Left renal cortex interstitium (tissue), 4 donors: ENCODE measurements around the gene TRPM3. TPM values are rescaled to one million over a fixed set of nuclear protein-coding genes. Genes with fewer than 3 reads are reported as not detected.
"Not testable (repeated sequence)": the region's sequence is repeated elsewhere in the genome, so short reads cannot be mapped to it uniquely, and the experiment has no call there.

ENCODE experiments used
- DNase-seq, 4 donors: peaks; one replicate each; pipeline ENCODE4 v3.0.0-alpha.2; 2013; ENCODE audit warnings: low read depth in 4 of 4, low spot score in 2 of 4, missing footprints in 1 of 4
- polyA plus RNA-seq, 4 donors: library from polyadenylated mRNA; unstranded; fragments of 120-200 nt; gene quantifications; one replicate each; pipeline ENCODE4 v1.2.1, GENCODE V29; 2013; ENCODE audit not compliant: insufficient read length in 4 of 4

Gene TRPM3
- polyA plus RNA-seq, 4 donors, result 12.1 to 17.6 (median 15.1) TPM

GRCh38 chr9:70683841-70684240, 437.6 kb downstream of the TRPM3 start:
- no peak for DNase-seq

GRCh38 chr9:70682298-70682697, 439.1 kb downstream of the TRPM3 start:
- DNase-seq, result no peak

- no peak for DNase-seq
Observed at GRCh38 chr9:70679845-70680244, 441.6 kb downstream of the TRPM3 start.

- DNase-seq, result no peak
Observed at GRCh38 chr9:70678153-70678552, 443.3 kb downstream of the TRPM3 start.

- DNase-seq, result no peak
Observed at GRCh38 chr9:70677055-70677735, 444.2 kb downstream of the TRPM3 start.

- DNase-seq, result no peak
Observed at GRCh38 chr9:70675868-70676370, 445.5 kb downstream of the TRPM3 start.

- DNase-seq, result no peak
Observed at GRCh38 chr9:70673844-70674243, 447.6 kb downstream of the TRPM3 start.

GRCh38 chr9:70672161-70672649, 449.2 kb downstream of the TRPM3 start:
- no peak for DNase-seq

- no peak for DNase-seq
Observed at GRCh38 chr9:70668751-70669150, 452.7 kb downstream of the TRPM3 start.

- no peak for DNase-seq
Observed at GRCh38 chr9:70658765-70659164, 462.7 kb downstream of the TRPM3 start.

- DNase-seq, result no peak
Observed at GRCh38 chr9:70656281-70656680, 465.1 kb downstream of the TRPM3 start.

GRCh38 chr9:70654144-70654543, 467.3 kb downstream of the TRPM3 start:
- DNase-seq, result no peak

- not testable (repeated sequence) for DNase-seq
Observed at GRCh38 chr9:70644627-70645026, 476.8 kb downstream of the TRPM3 start.

GRCh38 chr9:70642341-70642740, 479.1 kb downstream of the TRPM3 start:
- no peak for DNase-seq

- no peak for DNase-seq
Observed at GRCh38 chr9:70641631-70642030, 479.8 kb downstream of the TRPM3 start.

GRCh38 chr9:70641031-70641430, 480.4 kb downstream of the TRPM3 start:
- DNase-seq, result no peak

GRCh38 chr9:70639853-70640814, 481.3 kb downstream of the TRPM3 start:
- DNase-seq, result peak; percentile 28 to 62 (median 34)

- DNase-seq, result no peak
Observed at GRCh38 chr9:70635790-70636189, 485.6 kb downstream of the TRPM3 start.

GRCh38 chr9:70634696-70635095, 486.7 kb downstream of the TRPM3 start:
- DNase-seq, result no peak

GRCh38 chr9:70630971-70631370, 490.4 kb downstream of the TRPM3 start:
- no peak for DNase-seq

GRCh38 chr9:70629080-70629685, 492.2 kb downstream of the TRPM3 start:
- DNase-seq, result not testable (repeated sequence)
